BJ (cell line): Measurements from ENCODE around the gene NFE2L3. TPM values are rescaled to one million over a fixed set of nuclear protein-coding genes. Genes with fewer than 3 reads are reported as not detected.

Source experiments
- CTCF ChIA-PET: fragments of 350-600 bp; formaldehyde crosslinking; extraction: SDS; loops from one replicate; lab custom pipeline; 2021; ENCODE audit warnings: antibody characterized with exemption, inconsistent platforms; lab: Yijun Ruan, JAX
- POLR2A ChIA-PET: fragments of 300-600 bp; sonication (Branson Sonifier 250); formaldehyde crosslinking; extraction: SDS; loops from one replicate; lab custom pipeline; 2021; ENCODE audit warnings: antibody characterized with exemption; lab: Charles Lee
- DNase-seq: peaks from one replicate; pipeline ENCODE4 v3.0.0-alpha.2; 2011; ENCODE audit warnings: low read depth
- H3K27me3 ChIP-seq: 2 replicates; pipeline ENCODE4 v1.6.0; 2011; ENCODE audit warnings: low read length; ENCODE audit not compliant: control insufficient read depth, insufficient read depth
- H3K36me3 ChIP-seq: 2 replicates; pipeline ENCODE4 v1.5.1; 2011; ENCODE audit warnings: low read length; ENCODE audit not compliant: control insufficient read depth, insufficient read depth
- H3K4me3 ChIP-seq: 2 replicates; pipeline ENCODE4 v1.5.1; 2011; ENCODE audit warnings: low read depth, mild to moderate bottlenecking, control low read depth, low read length
- polyA plus RNA-seq: library from polyadenylated mRNA; depleted of rRNA; stranded (reverse); fragments of >200 nt; gene quantifications from 2 replicates; pipeline ENCODE4 v1.2.3, GENCODE V29; 2011
- TF ChIP-seq, protein P1 (sequence below): IDR thresholded peaks from 2 replicates; pipeline ENCODE4 v1.5.1; 2011; ENCODE audit warnings: low read depth, mild to moderate bottlenecking, control low read depth, inconsistent platforms, low read length, moderate library complexity; ENCODE audit not compliant: insufficient read depth

Gene NFE2L3
- polyA plus RNA-seq, 1 experiment: 2.6 TPM

DNA sequence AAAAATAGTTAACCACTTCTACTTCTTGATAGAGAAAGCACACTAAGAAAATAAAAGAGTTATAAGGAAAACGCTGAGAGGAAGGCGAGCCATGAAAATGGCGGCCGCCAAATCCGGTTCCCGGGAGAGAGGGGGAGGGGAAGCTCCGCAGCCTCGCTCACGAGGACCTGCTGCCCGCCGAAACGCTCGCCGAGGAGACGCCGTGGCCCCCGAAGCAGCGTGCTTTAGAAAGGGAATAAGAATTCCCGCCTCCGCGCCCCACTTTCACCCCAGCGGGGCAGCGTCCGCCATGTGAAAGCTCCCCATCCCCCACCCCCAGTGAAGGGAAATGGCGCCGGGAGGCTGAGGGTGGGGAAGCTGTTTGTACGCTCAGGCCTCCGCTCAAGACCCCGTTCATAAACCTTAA lies 48.0 kb downstream of the NFE2L3 start:
- Histone ChIP-seq H3K4me3 (peak overlapping the region; percentile 71), H3K36me3 (peaks cover 6% of the 10 kb centered on the region), H3K27me3 (no peaks in the 10 kb centered on the region)
- CTCF ChIA-PET: interaction anchor here (1.9 to 7.4 kb wide), 2 partner anchors 39 to 110 kb away, joined by 5 to 55 read pairs; no protein-coding TSS in a partner anchor
- no peak for DNase-seq
- POLR2A ChIA-PET: interaction anchor here (0.6 kb wide), 1 partner anchor 965 kb away, joined by 3 read pairs; the partner anchor contains the start of gene HOXA9
- TF ChIP-seq, protein P1, sequence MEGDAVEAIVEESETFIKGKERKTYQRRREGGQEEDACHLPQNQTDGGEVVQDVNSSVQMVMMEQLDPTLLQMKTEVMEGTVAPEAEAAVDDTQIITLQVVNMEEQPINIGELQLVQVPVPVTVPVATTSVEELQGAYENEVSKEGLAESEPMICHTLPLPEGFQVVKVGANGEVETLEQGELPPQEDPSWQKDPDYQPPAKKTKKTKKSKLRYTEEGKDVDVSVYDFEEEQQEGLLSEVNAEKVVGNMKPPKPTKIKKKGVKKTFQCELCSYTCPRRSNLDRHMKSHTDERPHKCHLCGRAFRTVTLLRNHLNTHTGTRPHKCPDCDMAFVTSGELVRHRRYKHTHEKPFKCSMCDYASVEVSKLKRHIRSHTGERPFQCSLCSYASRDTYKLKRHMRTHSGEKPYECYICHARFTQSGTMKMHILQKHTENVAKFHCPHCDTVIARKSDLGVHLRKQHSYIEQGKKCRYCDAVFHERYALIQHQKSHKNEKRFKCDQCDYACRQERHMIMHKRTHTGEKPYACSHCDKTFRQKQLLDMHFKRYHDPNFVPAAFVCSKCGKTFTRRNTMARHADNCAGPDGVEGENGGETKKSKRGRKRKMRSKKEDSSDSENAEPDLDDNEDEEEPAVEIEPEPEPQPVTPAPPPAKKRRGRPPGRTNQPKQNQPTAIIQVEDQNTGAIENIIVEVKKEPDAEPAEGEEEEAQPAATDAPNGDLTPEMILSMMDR: no peak

- TF ChIP-seq, protein P1: 0 out of 2 replicates have a peak, but pooled peaks have one; percentile 8
- Histone ChIP-seq H3K4me3 (peak within 1 kb of the TSS; percentile 98), H3K36me3 (peaks cover 3% of the 10 kb centered on the region), H3K27me3 (no peaks in the 10 kb centered on the region)
- CTCF ChIA-PET: interaction anchor here (1.9 to 7.4 kb wide), 2 partner anchors 40 to 110 kb away, joined by 5 to 55 read pairs; no protein-coding TSS in a partner anchor
- POLR2A ChIA-PET: no interaction called here
- DNase-seq: peak; percentile 89
These were observed 48.6 kb downstream of the NFE2L3 start, which contains the start of gene HNRNPA2B1 for GRCh38 chr7:26200444-26201246. TSS of gene HNRNPA2B1 (minus strand) at chr7:26200746. CDS start at chr7:26200577, 169 bp downstream.

DNA sequence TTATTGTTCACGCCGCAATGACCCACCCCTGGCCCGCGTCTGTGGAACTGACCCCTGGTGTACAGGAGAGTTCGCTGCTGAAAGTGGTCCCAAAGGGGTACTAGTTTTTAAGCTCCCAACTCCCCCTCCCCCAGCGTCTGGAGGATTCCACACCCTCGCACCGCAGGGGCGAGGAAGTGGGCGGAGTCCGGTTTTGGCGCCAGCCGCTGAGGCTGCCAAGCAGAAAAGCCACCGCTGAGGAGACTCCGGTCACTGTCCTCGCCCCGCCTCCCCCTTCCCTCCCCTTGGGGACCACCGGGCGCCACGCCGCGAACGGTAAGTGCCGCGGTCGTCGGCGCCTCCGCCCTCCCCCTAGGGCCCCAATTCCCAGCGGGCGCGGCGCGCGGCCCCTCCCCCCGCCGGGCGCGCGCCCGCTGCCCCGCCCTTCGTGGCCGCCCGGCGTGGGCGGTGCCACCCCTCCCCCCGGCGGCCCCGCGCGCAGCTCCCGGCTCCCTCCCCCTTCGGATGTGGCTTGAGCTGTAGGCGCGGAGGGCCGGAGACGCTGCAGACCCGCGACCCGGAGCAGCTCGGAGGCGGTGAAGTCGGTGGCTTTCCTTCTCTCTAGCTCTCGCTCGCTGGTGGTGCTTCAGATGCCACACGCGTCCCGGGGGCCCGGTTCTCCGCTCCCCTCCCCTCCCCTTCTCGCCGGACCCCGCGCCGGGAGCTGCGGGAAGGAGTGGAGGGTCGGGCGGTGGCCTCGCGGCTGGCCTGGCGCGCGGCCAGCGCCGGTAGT lies 49.4 kb downstream of the NFE2L3 start, which contains the start of gene CBX3:
Gene CBX3 (plus strand): TSS at position 499 of the 772 bp plus-strand sequence. CDS start 1,254 bp downstream, outside the sequence.
- Histone ChIP-seq H3K36me3 (peaks cover 1% of the 10 kb centered on the region), H3K27me3 (no peaks in the 10 kb centered on the region), H3K4me3 (peak within 1 kb of the TSS; percentile 98)
- ChIA-PET POLR2A (no interaction called here), CTCF (interaction anchor here (1.0 kb wide), 1 partner anchor 171 kb away, joined by 3 read pairs; no protein-coding TSS in a partner anchor)
- TF ChIP-seq, protein P1: no peak
- no peak for DNase-seq

GRCh38 chr7:26202019-26202990 lies 50.3 kb downstream of the NFE2L3 start:
- CTCF ChIA-PET: interaction anchor here (0.7 to 1.0 kb wide), 2 partner anchors 12 to 170 kb away, joined by 3 read pairs; no protein-coding TSS in a partner anchor

More at GRCh38 chr7:26202019-26202990, 50.3 kb downstream of the NFE2L3 start:
- no peaks in the 10 kb centered on the region for H3K27me3 ChIP-seq
- POLR2A ChIA-PET: no interaction called here
- no peak for DNase-seq
- TF ChIP-seq, protein P1: no peak
- peaks cover 1% of the 10 kb centered on the region for H3K36me3 ChIP-seq
- peak overlapping the region; percentile 98 for H3K4me3 ChIP-seq
